Astrocyte (in vitro differentiated cells and primary cell): ENCODE data around the gene ATP1A2.

Experiments
- EZH2 ChIP-seq: IDR thresholded peaks from 2 replicates; pipeline ENCODE4 v1.6.1; 2012; ENCODE audit warnings: mild to moderate bottlenecking, low read length, inconsistent platforms; ENCODE audit not compliant: insufficient read depth
- TF ChIP-seq, protein P1 (sequence below): IDR thresholded peaks from 2 replicates; pipeline ENCODE4 v1.5.1; 2011; ENCODE audit warnings: low read depth, mild to moderate bottlenecking, inconsistent platforms, low read length, moderate library complexity; ENCODE audit not compliant: insufficient read depth

DNA sequence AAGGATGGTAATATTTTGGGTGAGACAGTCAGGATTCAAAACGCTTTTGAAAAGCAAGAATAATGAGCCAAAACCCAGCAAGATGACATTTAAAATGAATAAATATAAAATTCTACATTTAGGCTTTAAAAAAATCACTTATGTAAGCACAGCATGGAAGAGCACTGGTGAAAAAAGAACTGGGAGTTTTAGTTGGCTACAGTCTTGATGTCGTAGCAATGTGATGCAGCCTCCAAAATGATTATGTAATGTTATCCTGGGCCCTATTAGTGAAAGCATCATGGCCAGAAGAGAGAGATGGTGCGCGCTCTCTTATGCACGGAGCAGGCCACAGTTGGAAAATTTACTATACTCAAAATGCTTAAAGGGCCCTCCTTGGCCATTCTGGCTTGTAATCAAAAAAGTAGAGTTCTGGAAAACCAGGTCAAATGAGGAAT lies 29.1 kb upstream of the ATP1A2 start:
- no peak for TF ChIP-seq EZH2
- TF ChIP-seq, protein P1, sequence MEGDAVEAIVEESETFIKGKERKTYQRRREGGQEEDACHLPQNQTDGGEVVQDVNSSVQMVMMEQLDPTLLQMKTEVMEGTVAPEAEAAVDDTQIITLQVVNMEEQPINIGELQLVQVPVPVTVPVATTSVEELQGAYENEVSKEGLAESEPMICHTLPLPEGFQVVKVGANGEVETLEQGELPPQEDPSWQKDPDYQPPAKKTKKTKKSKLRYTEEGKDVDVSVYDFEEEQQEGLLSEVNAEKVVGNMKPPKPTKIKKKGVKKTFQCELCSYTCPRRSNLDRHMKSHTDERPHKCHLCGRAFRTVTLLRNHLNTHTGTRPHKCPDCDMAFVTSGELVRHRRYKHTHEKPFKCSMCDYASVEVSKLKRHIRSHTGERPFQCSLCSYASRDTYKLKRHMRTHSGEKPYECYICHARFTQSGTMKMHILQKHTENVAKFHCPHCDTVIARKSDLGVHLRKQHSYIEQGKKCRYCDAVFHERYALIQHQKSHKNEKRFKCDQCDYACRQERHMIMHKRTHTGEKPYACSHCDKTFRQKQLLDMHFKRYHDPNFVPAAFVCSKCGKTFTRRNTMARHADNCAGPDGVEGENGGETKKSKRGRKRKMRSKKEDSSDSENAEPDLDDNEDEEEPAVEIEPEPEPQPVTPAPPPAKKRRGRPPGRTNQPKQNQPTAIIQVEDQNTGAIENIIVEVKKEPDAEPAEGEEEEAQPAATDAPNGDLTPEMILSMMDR: no peak
